Stimulated activated naive CD8-positive, alpha-beta T cell treated with anti-CD3 and anti-CD28 coated beads, Interleukin-15, amount 100 ng/mL, for 72 hours (primary cell): ENCODE measurements around the gene SLC13A3.

Experiments
- ATAC-seq: fragments of 150-1000 bp; cut with Tn5 transposase; 2 replicates; pipeline ENCODE4 v1.10.0; 2021; ENCODE audit warnings: mild to moderate bottlenecking, moderate library complexity
- DNase-seq, 2 donors: peaks; one replicate each; pipeline ENCODE4 v3.0.0; 2021 to 2022
- H3K27ac Mint-ChIP-seq, 2 donors: one replicate each; pipeline ENCODE4 v1.8.0; 2022; ENCODE audit warnings: mild to moderate bottlenecking in 2 of 2, mixed read lengths in 2 of 2, moderate library complexity in 2 of 2
- H3K27me3 Mint-ChIP-seq: one replicate; pipeline ENCODE4 v1.8.0; 2022; ENCODE audit warnings: mixed read lengths
- H3K4me1 Mint-ChIP-seq: one replicate; pipeline ENCODE4 v1.8.0; 2022; ENCODE audit warnings: mild to moderate bottlenecking, mixed read lengths
- H3K4me3 Mint-ChIP-seq, 2 donors: one replicate each; pipeline ENCODE4 v1.8.0; 2022; ENCODE audit warnings: mild to moderate bottlenecking in 2 of 2, mixed read lengths in 2 of 2, moderate library complexity in 1 of 2
- H3K9me3 Mint-ChIP-seq, 2 donors: one replicate each; pipeline ENCODE4 v1.8.0; 2022; ENCODE audit warnings: mixed read lengths in 2 of 2

The SLC13A3 gene

DNA sequence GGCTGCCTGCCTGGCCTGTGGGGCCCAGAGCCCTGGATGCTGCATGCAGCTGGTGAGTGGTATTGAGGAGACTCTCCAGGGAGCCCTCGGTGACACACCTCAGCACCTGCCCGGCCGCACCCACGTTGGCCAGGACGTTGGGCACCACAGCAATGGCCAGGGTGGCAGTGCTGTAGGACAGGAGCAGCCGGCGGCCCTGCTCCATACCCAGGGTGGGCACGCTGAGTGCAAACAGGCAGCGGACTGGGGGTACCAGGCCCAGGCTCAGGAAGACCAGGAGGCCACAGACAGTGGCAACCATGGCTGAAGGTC is 105.5 kb downstream of the SLC13A3 start:
- DNase-seq (no peak), ATAC-seq (peak; percentile 16)
- peak overlapping the region in 1 of 2 donors; percentile 99 for H3K27ac Mint-ChIP-seq
- no peaks in the 10 kb centered on the region for H3K9me3 Mint-ChIP-seq
- H3K4me1 Mint-ChIP-seq, result peaks cover 11% of the 10 kb centered on the region
- peaks cover 22% of the 10 kb centered on the region for H3K27me3 Mint-ChIP-seq
- H3K4me3 Mint-ChIP-seq, result peak overlapping the region; percentile 26 to 32

GRCh38 chr20:46545077-46545826 is 106.0 kb downstream of the SLC13A3 start:
- DNase-seq, result peak; percentile 68 to 86
- Mint-ChIP-seq H3K27ac (peak overlapping the region in 1 of 2 donors; percentile 99), H3K27me3 (peaks cover 16% of the 10 kb centered on the region), H3K4me1 (peaks cover 6% of the 10 kb centered on the region), H3K4me3 (peak overlapping the region; percentile 65 to 71), H3K9me3 (no peaks in the 10 kb centered on the region)
- ATAC-seq, result peak; percentile 94

DNA sequence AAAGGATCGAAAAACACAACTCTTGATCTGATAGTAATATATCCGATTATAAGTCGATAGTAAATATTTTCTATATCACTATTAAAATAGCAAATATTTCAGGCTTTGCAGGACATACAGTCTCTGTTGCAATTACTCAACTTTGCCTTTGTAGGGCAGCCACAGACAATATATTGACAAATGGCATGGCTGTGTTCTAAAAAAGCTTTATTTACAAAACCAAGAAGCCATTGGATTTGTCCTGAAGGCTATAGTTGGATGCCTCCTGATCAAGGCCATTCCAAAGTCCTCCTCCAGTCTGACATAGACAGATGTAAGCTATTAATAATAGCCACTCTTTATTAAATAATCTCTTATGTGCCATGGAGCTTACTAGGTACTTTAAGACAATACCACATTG is 106.7 kb downstream of the SLC13A3 start:
- Mint-ChIP-seq H3K9me3 (no peaks in the 10 kb centered on the region), H3K4me3 (no peak overlapping the region), H3K4me1 (peaks cover 5% of the 10 kb centered on the region), H3K27ac (no peak overlapping the region), H3K27me3 (peaks cover 15% of the 10 kb centered on the region)
- ATAC-seq, result no peak
- DNase-seq, result no peak

DNA sequence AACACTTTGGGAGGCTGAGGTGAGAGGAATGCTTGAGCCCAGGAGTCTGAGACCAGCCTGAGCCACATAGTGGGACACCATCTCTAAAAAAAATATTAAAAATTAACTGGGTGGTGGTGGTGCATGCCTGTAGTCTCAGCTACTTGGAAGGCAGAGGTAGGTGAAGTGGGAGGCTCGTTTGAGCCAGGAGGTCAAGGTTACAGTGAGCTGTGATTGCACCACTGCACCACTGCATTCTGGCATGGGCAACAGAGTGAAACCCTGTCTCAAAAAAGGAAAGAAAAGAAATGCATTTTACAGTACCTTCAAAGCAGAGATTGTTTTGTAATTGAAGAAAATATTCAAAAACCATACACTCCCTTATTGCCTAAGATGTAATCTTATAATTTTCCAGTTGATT is 107.3 kb downstream of the SLC13A3 start:
- ATAC-seq (no peak), DNase-seq (no peak)
- Mint-ChIP-seq H3K27me3 (peaks cover 16% of the 10 kb centered on the region), H3K9me3 (no peaks in the 10 kb centered on the region), H3K4me3 (no peak overlapping the region), H3K4me1 (peaks cover 5% of the 10 kb centered on the region), H3K27ac (peak overlapping the region in 1 of 2 donors; percentile 59)

GRCh38 chr20:46543033-46543432 is 108.2 kb downstream of the SLC13A3 start:
- no peak overlapping the region for H3K4me3 Mint-ChIP-seq
- DNase-seq (no peak), ATAC-seq (no peak)
- peaks cover 25% of the 10 kb centered on the region for H3K27me3 Mint-ChIP-seq
- peaks cover 5% of the 10 kb centered on the region for H3K4me1 Mint-ChIP-seq
- peak overlapping the region; percentile 44 to 83 for H3K27ac Mint-ChIP-seq
- no peaks in the 10 kb centered on the region for H3K9me3 Mint-ChIP-seq

GRCh38 chr20:46541229-46541935 is 109.9 kb downstream of the SLC13A3 start:
- ATAC-seq (no peak), DNase-seq (no peak)
- no peaks in the 10 kb centered on the region for H3K9me3 Mint-ChIP-seq
- H3K27ac Mint-ChIP-seq, result no peak overlapping the region
- no peak overlapping the region for H3K4me3 Mint-ChIP-seq
- peaks cover 41% of the 10 kb centered on the region for H3K27me3 Mint-ChIP-seq
- peaks cover 5% of the 10 kb centered on the region for H3K4me1 Mint-ChIP-seq

DNA sequence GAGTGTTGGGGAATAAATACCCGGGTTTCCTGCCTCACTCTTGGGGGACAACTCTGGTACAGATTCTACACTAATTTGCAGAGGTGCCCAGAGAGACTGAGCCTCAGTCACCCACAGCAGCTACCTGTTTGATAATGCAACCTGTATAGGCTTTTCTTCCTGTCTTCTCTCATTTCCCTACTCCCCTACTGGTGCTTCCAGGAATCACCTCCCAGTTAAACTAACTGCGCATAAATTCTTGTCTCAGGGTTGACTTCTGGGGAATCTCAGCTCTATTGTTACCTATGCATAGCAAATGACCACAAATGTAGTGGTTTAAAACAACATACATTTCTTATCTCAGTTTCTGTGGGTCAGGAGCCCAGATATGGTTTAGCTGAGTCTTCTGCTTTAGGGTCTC is 112.1 kb downstream of the SLC13A3 start:
- no peak overlapping the region for H3K4me3 Mint-ChIP-seq
- ATAC-seq (no peak), DNase-seq (no peak)
- peaks cover 5% of the 10 kb centered on the region for H3K4me1 Mint-ChIP-seq
- no peaks in the 10 kb centered on the region for H3K9me3 Mint-ChIP-seq
- peaks cover 47% of the 10 kb centered on the region for H3K27me3 Mint-ChIP-seq
- H3K27ac Mint-ChIP-seq, result no peak overlapping the region

GRCh38 chr20:46530640-46531039 is 120.6 kb downstream of the SLC13A3 start:
- peaks cover 37% of the 10 kb centered on the region for H3K27me3 Mint-ChIP-seq
- no peaks in the 10 kb centered on the region for H3K4me1 Mint-ChIP-seq
- no peak overlapping the region for H3K27ac Mint-ChIP-seq
- H3K9me3 Mint-ChIP-seq, result no peaks in the 10 kb centered on the region
- H3K4me3 Mint-ChIP-seq, result no peak overlapping the region
- DNase-seq (no peak), ATAC-seq (no peak)

DNA sequence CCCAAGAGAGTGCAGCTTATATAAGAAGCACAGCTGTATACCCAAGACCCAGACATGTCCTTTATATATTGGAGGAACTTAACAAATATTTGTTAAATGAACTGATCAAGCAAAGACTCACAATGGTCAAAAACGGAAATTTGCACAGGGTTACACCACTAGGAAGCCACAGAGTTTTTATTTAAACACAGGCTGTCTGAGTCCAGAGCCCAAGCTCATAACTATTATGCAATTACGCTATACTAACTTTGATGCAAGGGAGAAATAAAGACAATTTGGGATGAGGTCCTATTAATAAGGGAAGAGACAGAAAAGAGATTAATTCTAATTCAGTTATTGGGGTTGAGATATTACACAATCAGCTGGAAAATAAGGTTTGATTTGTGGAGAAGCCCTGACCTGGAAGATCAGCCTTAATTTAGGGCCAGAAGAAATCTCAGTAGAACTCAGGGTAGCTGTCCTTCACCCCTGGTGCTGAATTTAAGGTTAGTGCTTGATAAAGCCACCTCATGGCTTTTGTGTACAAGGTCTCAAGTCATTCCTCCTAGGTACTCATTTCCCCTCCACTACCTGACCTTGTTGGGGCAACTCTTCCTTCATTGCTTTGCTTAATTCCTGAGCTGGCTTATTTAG is 127.4 kb downstream of the SLC13A3 start:
- DNase-seq (no peak), ATAC-seq (no peak)
- Mint-ChIP-seq H3K27me3 (peaks cover 48% of the 10 kb centered on the region), H3K27ac (no peak overlapping the region), H3K9me3 (no peaks in the 10 kb centered on the region), H3K4me1 (no peaks in the 10 kb centered on the region), H3K4me3 (no peak overlapping the region)

- H3K4me1 Mint-ChIP-seq, result no peaks in the 10 kb centered on the region
- H3K27ac Mint-ChIP-seq, result no peak overlapping the region
- no peak overlapping the region for H3K4me3 Mint-ChIP-seq
- DNase-seq (no peak), ATAC-seq (no peak)
- H3K27me3 Mint-ChIP-seq, result peaks cover 40% of the 10 kb centered on the region
- H3K9me3 Mint-ChIP-seq, result no peaks in the 10 kb centered on the region
Measured at GRCh38 chr20:46523108-46523507, 128.2 kb downstream of the SLC13A3 start.

- no peak overlapping the region for H3K4me3 Mint-ChIP-seq
- DNase-seq, result peak; percentile 46 to 66
- H3K27ac Mint-ChIP-seq, result peak overlapping the region in 1 of 2 donors; percentile 7
- peaks cover 20% of the 10 kb centered on the region for H3K27me3 Mint-ChIP-seq
- no peaks in the 10 kb centered on the region for H3K9me3 Mint-ChIP-seq
- H3K4me1 Mint-ChIP-seq, result no peaks in the 10 kb centered on the region
- ATAC-seq, result peak; percentile 95
Measured at GRCh38 chr20:46520976-46521579, 130.2 kb downstream of the SLC13A3 start.

GRCh38 chr20:46520540-46520939 is 130.7 kb downstream of the SLC13A3 start:
- ATAC-seq (no peak), DNase-seq (no peak)
- no peak overlapping the region for H3K27ac Mint-ChIP-seq
- no peak overlapping the region for H3K4me3 Mint-ChIP-seq
- peaks cover 19% of the 10 kb centered on the region for H3K27me3 Mint-ChIP-seq
- no peaks in the 10 kb centered on the region for H3K4me1 Mint-ChIP-seq
- H3K9me3 Mint-ChIP-seq, result no peaks in the 10 kb centered on the region

- Mint-ChIP-seq H3K27ac (no peak overlapping the region), H3K9me3 (no peaks in the 10 kb centered on the region), H3K4me3 (no peak overlapping the region), H3K4me1 (no peaks in the 10 kb centered on the region), H3K27me3 (peaks cover 19% of the 10 kb centered on the region)
- DNase-seq, result no peak
- ATAC-seq, result no peak
Measured at GRCh38 chr20:46519471-46520068, 131.7 kb downstream of the SLC13A3 start.

DNA sequence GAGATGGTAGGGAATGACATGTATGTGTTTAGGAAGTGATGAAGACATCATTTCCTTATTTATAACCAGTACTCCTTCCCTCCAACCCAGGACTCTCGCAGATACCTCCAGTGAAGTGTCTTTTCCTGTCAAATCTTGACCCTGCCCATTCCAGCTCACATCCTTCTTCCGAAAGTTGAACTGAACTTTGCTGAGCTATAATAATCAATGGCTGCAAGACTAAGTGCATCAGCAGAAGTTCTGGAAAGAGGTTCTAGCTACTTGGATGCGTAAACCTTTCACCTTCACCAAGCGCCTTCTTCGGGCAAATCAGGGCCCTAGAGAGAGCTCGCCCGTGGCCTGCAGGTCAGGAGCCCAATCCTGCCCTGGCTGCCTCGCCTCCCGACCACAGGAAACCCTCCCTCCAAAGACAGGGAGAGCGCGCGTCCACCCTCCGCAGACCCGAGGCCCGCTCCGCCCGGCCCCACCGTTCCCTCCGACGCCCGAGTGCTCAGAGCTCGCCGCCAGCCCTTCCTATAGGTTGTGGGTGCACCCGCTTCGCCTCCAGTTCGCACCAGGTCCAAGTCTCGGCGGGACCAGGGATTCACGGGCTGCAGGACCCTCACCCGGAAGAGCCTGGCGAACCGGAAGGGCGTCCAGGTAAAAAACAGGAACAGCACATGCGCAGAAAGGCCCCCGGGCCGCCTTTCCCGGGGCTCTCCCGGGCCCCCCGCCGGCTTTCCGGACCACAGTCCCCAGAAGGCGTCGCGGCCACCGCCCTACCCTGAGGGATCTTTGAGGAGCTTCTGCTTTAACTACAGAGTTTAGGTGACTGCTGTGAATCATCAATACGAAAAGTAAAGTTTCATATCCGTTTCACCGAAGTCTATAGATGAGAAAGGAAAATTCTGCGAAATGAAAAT is 138.1 kb downstream of the SLC13A3 start, which contains the start of gene ZNF334:
TSS of gene ZNF334 (minus strand) at position 617 of the 902 bp plus-strand sequence. CDS start 1,457 bp downstream, outside the sequence.
- H3K9me3 Mint-ChIP-seq, result peaks cover 0 to 4% of the 10 kb centered on the region in 2 donors
- peaks cover 12% of the 10 kb centered on the region for H3K27me3 Mint-ChIP-seq
- DNase-seq, result peak; percentile 24 to 54
- peak within 1 kb of the TSS; percentile 85 to 87 for H3K27ac Mint-ChIP-seq
- peaks cover 40% of the 10 kb centered on the region for H3K4me1 Mint-ChIP-seq
- H3K4me3 Mint-ChIP-seq, result peak within 1 kb of the TSS; percentile 87 to 89
- ATAC-seq, result peak; percentile 95
